HL-60 (cell line): ENCODE measurements around the gene LAMA2.

ENCODE experiments used
- DNase-seq, 2 experiments: peaks; one replicate each; pipeline ENCODE4 v3.0.0-alpha.2; 2010 to 2020; ENCODE audit warnings: low read depth in 1 of 2, low spot score in 1 of 2
- H3K27ac ChIP-seq: fragments of 250-450 bp; sonication (Bioruptor Pico); replicated peaks from 2 replicates; pipeline ENCODE4 v1.5.1; 2020; ENCODE audit warnings: mild to moderate bottlenecking, moderate library complexity
- H3K27me3 ChIP-seq: fragments of 250-450 bp; sonication (Bioruptor Pico); 2 replicates; pipeline ENCODE4 v1.5.1; 2021; ENCODE audit warnings: mild to moderate bottlenecking, moderate library complexity; ENCODE audit not compliant: insufficient read depth, poor library complexity, severe bottlenecking
- H3K4me3 ChIP-seq: replicated peaks from 2 replicates; pipeline ENCODE4 v1.5.1; 2011; ENCODE audit warnings: mild to moderate bottlenecking, control low read depth, low read length; ENCODE audit not compliant: insufficient read depth
- CTCF ChIP-seq: IDR thresholded peaks from one replicate; pipeline ENCODE4 v1.5.1; 2011; ENCODE audit warnings: low read length, control low read depth, inconsistent platforms; ENCODE audit not compliant: insufficient read depth
- GABPA ChIP-seq: IDR thresholded peaks from 2 replicates; pipeline ENCODE4 v1.6.1; 2012; ENCODE audit warnings: low read depth
- POLR2AphosphoS5 ChIP-seq: IDR thresholded peaks from 2 replicates; pipeline ENCODE4 v1.6.1; 2012; ENCODE audit warnings: low read depth
- REST ChIP-seq: IDR thresholded peaks from 2 replicates; pipeline ENCODE4 v1.6.1; 2012; ENCODE audit warnings: low read depth; ENCODE audit not compliant: insufficient replicate concordance
- SPI1 ChIP-seq: IDR thresholded peaks from 2 replicates; pipeline ENCODE4 v1.6.1; 2012; ENCODE audit warnings: low read depth, mild to moderate bottlenecking, borderline replicate concordance

Gene LAMA2

GRCh38 chr6:128844598-128844997 lies 38.3 kb upstream of the LAMA2 start:
- TF ChIP-seq REST (no peak), CTCF (no peak), GABPA (no peak), SPI1 (no peak), POLR2AphosphoS5 (no peak)
- Histone ChIP-seq H3K4me3 (no peak overlapping the region), H3K27me3 (no peaks in the 10 kb centered on the region), H3K27ac (no peak overlapping the region)
- no peak for DNase-seq

DNA sequence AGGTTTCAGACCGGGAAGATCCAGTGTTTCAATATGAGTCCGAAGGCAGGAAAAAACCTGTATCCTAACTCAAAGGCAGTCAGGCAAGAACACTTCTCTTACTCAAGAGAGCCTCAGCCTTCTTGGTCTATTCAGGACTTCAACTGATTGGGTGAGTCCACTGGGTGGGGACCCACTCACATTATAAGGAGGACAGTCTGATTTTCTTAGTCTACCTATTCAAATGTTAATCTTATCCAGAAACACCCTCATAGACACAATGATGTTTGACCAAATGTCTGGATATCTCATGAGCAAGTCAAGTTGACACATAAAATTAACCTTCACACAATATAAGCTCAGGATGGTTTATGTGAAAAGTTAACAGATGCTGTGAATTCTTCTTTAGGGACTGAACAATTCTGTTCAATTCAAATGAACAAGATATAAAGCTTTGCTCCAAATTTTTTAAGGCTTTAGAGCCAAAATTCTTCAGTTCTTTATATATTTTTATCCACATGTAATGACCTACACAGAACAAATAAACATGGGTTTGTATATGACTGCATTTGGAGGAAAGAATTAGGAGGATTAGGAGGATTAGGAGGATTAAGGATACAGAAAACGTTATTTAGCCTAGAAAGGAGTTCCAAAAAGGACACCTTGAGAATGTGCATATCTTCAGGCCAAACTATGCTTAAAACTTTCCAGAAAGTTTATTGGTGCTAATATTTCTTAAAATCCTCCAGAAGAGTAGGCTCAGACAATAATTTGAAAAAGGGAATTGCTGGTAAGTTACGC lies 35.3 kb upstream of the LAMA2 start:
- no peak for DNase-seq
- TF ChIP-seq POLR2AphosphoS5 (no peak), CTCF (no peak), GABPA (no peak), SPI1 (no peak), REST (no peak)
- Histone ChIP-seq H3K4me3 (no peak overlapping the region), H3K27me3 (no peaks in the 10 kb centered on the region), H3K27ac (no peak overlapping the region)

GRCh38 chr6:128848212-128848935 lies 34.6 kb upstream of the LAMA2 start:
- Histone ChIP-seq H3K27ac (no peak overlapping the region), H3K27me3 (no peaks in the 10 kb centered on the region), H3K4me3 (no peak overlapping the region)
- DNase-seq, result no peak
- TF ChIP-seq POLR2AphosphoS5, result no peak
- no peak for TF ChIP-seq GABPA
- no peak for TF ChIP-seq SPI1
- no peak for TF ChIP-seq REST
- TF ChIP-seq CTCF, result no peak
